ENCODE data around the gene TIPARP.

The TIPARP gene

GRCh38 chr3:156745766-156746165 is 71.4 kb downstream of the TIPARP start:
- Mint-ChIP-seq H3K4me3 (no peak overlapping the region), H3K36me3 (ENCODE audit: low read depth) (peaks cover 8% of the 10 kb centered on the region), H3K4me1 (ENCODE audit: low read depth) (no peaks in the 10 kb centered on the region), H3K27ac (no peak overlapping the region), H3K27me3 (no peaks in the 10 kb centered on the region), H3K9me3 (peaks cover 8% of the 10 kb centered on the region)

DNA sequence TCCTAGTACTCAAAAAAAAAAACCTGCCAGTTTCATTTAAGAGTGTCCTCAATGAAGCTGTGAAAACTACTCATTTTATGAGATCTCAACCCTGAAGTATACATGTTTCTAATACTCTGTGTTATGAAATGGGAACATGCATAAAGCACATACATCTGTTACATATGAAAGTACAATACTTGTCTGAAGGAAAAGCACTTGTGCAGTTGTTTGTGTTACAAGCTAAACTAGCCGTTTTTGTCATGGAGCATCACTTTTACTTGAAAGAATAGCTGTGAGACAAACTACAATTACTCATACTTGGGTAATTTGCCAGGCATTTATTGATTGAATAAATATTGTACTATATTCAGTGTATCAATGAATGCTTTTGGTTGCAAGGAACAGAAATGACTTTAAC is 72.7 kb downstream of the TIPARP start:
- peaks cover 10% of the 10 kb centered on the region for H3K27me3 Mint-ChIP-seq
- no peak overlapping the region for H3K4me3 Mint-ChIP-seq
- no peak overlapping the region for H3K27ac Mint-ChIP-seq
- H3K4me1 Mint-ChIP-seq (ENCODE audit: low read depth), result no peaks in the 10 kb centered on the region
- peaks cover 8% of the 10 kb centered on the region for H3K36me3 Mint-ChIP-seq (ENCODE audit: low read depth)
- peaks cover 8% of the 10 kb centered on the region for H3K9me3 Mint-ChIP-seq

GRCh38 chr3:156749244-156749643 is 74.9 kb downstream of the TIPARP start:
- H3K27ac Mint-ChIP-seq, result no peak overlapping the region
- no peaks in the 10 kb centered on the region for H3K4me1 Mint-ChIP-seq (ENCODE audit: low read depth)
- no peak overlapping the region for H3K4me3 Mint-ChIP-seq
- H3K27me3 Mint-ChIP-seq, result peaks cover 10% of the 10 kb centered on the region
- H3K9me3 Mint-ChIP-seq, result peaks cover 8% of the 10 kb centered on the region
- H3K36me3 Mint-ChIP-seq (ENCODE audit: low read depth), result peaks cover 8% of the 10 kb centered on the region

- Mint-ChIP-seq H3K27ac (no peak overlapping the region), H3K4me1 (ENCODE audit: low read depth) (no peaks in the 10 kb centered on the region), H3K36me3 (ENCODE audit: low read depth) (peaks cover 8% of the 10 kb centered on the region), H3K9me3 (peaks cover 8% of the 10 kb centered on the region), H3K27me3 (peaks cover 10% of the 10 kb centered on the region), H3K4me3 (no peak overlapping the region)
Observed at GRCh38 chr3:156750191-156750873, 75.9 kb downstream of the TIPARP start.

- no peaks in the 10 kb centered on the region for H3K4me1 Mint-ChIP-seq (ENCODE audit: low read depth)
- H3K36me3 Mint-ChIP-seq (ENCODE audit: low read depth), result peaks cover 8% of the 10 kb centered on the region
- no peak overlapping the region for H3K4me3 Mint-ChIP-seq
- H3K9me3 Mint-ChIP-seq, result peaks cover 8% of the 10 kb centered on the region
- no peak overlapping the region for H3K27ac Mint-ChIP-seq
- peaks cover 10% of the 10 kb centered on the region for H3K27me3 Mint-ChIP-seq
Observed at GRCh38 chr3:156750874-156751245, 76.5 kb downstream of the TIPARP start.

DNA sequence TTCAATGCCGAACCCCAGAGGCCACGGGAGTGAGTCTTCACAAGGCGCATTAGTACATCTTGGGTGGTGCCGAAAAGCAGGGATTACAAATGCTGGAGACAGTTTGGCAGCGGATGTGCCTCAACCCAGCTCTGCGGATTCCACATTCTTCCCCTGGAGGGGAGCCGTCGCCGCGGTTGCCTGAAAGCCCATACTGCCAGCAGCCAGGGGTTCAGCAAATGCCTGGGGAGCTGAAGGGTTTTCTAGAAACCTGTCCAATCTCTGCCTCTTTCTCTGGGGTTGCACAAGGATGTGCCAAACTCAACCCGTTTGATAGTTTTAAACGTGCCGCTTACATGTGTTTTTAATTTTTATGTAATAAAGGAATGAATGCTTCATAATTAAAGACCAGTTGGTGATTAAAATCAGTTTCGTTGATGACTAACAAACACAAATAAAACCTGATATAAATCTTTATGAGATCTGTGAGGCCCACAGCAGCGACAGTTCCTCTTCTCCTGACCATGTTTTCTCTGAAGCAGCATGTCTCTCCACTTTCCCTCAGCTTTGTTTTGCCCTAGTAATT is 77.2 kb downstream of the TIPARP start:
- Mint-ChIP-seq H3K4me3 (no peak overlapping the region), H3K4me1 (ENCODE audit: low read depth) (no peaks in the 10 kb centered on the region), H3K36me3 (ENCODE audit: low read depth) (peaks cover 6% of the 10 kb centered on the region), H3K27ac (no peak overlapping the region), H3K9me3 (peaks cover 7% of the 10 kb centered on the region), H3K27me3 (peaks cover 10% of the 10 kb centered on the region)
